Stimulated activated CD4-positive, alpha-beta T cell treated with anti-CD3 and anti-CD28 coated beads, Interleukin-2, amount 100 ng/mL, for 48 hours (primary cell): ENCODE data around the gene LRG1.

Experiments used
- DNase-seq, 2 donors: peaks; one replicate each; pipeline ENCODE4 v3.0.0-alpha.2; 2020

LRG1 gene

GRCh38 chr19:4506449-4507149, 33.2 kb downstream of the LRG1 start:
- no peak for DNase-seq

DNA sequence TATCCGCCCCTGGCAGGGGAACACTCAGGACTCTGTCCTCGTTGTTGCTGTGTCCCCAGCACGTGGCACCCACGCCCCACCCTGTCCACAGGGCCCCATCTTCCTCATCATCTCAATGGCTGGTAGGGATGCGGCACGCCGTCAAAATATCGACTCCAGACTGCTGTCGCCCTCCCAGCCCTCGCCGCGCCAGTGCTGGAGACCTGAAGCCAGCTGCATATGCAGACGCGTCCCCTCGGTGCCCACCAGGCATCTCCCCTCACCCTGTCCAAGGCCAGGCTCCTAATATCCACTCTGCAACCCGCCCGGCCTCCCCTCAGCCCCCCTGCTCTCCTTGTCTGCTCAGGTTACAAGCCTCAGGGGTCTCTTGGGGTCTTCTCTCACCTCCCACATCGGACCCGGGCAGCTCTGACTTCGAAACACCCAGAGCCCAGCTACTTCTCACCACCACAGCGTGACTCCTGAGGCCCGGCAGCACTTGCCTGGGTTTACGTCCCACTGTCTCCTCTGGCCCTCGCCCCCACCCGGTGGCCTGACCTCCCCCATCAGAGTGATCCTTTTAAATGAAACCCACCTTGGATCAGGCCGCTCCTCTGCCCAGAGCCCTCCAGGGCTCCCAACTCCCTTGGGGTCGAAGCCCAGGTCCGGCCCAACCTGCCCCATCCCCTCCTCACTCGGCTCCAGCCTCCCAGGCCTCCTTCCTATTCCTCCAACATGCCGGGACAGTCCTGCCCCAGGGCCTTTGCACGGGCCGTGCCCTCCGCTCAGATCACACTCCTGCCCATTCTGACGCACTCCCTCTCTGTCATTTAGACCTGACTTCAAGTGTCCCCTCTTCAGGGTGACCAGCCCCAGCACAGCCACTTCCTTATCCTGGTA, 34.0 kb downstream of the LRG1 start:
- no peak for DNase-seq

DNA sequence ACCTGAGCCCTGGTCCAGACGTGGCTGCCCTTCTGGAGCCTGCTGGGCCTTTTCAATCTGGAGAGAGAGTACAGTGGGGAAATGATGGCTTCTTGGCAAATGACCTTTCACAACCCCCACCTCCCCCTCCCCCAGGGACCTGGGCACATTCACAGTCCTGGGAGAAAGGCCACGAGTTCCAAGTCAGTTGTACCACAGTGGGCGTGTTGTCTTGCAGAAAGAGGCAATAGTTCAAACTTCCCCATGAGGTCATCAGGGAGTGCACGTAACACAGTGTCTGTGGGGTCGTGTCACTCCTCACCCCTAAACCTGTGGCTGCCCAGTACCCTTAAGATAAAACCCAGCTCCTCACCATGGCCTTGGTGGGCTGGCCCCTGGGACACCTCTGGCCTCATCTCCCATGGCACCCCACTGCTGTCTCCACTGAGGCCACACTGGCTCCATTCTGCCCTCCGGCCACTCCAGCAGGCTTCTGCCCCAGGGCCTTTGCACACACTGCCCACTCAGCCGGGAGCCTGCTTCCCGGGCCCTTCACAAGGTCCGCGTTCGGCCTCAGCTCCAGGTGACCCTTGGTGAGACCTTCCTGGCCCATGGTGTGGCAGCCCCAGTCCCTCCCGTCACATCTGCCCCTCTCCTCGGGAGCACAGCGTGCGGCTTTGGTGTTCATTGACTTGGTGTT, 34.8 kb downstream of the LRG1 start:
- DNase-seq: no peak

- no peak for DNase-seq
Observed at GRCh38 chr19:4504297-4504701, 35.5 kb downstream of the LRG1 start.

- no peak for DNase-seq
Observed at GRCh38 chr19:4503825-4504170, 36.0 kb downstream of the LRG1 start.

- DNase-seq: no peak
Observed at GRCh38 chr19:4503132-4503824, 36.6 kb downstream of the LRG1 start.

GRCh38 chr19:4502282-4503131, 37.3 kb downstream of the LRG1 start:
- no peak for DNase-seq

DNA sequence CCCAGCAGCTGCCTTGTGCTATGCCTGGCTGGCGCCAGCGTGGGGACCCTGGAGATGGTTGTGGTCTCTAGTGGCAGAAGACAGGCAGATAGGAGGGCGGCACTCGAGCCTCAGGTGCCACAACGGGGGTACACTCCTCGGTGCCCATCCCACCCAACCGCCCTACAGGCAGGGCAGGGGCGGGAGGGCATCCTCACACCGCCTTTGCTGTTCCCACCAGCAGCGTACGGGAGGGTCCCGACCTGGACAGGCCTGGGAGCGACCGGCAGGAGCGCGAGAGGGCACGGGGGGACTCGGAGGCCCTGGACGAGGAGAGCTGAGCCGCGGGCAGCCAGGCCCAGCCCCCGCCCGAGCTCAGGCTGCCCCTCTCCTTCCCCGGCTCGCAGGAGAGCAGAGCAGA, 38.1 kb downstream of the LRG1 start:
- no peak for DNase-seq

DNA sequence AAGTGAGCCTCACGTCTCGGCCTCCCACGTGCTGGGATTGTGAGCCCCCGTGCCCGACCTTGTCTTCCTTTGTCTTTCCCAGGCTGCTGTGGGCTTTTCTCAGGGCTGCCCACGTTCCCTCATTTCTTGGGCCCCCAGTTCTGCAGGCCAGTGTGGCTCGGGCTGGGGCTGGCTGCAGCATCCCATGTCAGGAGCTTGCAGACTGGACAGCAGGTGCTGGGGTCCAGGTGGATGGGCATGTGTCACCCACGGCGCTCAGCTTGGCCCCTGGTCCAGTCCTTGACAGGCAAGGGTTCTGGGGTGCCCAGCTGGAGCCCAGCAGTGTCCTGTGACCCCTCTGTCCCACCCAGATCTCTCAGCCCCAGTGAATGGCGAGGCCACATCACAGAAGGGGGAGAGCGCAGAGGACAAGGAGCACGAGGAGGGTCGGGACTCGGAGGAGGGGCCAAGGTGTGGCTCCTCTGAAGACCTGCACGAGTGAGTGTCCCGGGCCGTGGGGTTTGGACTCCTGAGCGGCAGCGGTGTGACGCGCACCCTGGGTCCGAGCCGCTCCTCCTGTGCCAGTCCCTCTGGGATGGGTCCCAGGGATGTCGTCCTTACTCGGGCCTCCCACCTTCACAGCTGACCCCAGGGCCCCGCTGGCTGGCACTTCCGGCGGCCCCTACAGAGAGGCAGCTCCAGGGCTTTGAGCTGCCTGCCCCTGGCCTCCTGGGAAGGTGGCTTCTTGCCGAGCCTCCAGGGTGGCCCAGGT, 38.8 kb downstream of the LRG1 start:
- DNase-seq: no peak

- DNase-seq: no peak
Observed at GRCh38 chr19:4499855-4500254, 40.0 kb downstream of the LRG1 start.

DNA sequence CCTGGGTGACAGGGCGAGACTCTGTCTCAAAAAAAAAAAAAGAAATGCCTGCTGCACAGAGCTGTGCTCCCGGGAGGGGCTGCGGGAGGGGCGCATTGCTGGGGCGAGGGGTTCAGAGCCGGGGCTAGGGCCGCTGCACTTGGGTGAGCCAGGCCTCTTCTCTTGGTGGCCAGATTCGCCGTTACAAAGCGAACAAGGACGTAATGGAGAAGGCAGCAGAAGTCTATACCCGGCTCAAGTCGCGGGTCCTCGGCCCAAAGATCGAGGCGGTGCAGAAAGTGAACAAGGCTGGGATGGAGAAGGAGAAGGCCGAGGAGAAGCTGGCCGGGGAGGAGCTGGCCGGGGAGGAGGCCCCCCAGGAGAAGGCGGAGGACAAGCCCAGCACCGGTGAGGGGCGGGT, 40.5 kb downstream of the LRG1 start:
- DNase-seq: no peak

DNA sequence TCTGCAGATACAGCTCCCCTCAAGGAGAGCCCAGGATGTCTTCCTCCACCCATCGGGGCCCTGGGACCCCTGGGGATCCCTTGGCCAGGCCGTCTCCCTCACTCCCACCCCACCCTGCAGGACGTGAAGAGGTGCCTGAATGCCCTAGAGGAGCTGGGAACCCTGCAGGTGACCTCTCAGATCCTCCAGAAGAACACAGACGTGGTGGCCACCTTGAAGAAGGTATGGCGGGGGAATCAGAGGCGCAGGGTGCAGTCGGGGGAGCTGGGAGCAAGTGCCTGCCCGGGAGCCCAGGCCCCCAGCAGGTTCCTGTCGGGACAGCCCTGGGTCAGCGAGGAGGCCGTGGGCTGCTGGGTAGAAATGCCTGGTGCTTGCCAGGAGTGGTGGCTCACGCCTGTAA, 41.1 kb downstream of the LRG1 start:
- DNase-seq: no peak

- no peak for DNase-seq
Observed at GRCh38 chr19:4497770-4498389, 42.0 kb downstream of the LRG1 start.

GRCh38 chr19:4496304-4496703, 43.5 kb downstream of the LRG1 start:
- no peak for DNase-seq

GRCh38 chr19:4495471-4495870, 44.4 kb downstream of the LRG1 start:
- DNase-seq: no peak

GRCh38 chr19:4494691-4495064, 45.2 kb downstream of the LRG1 start:
- DNase-seq: no peak

DNA sequence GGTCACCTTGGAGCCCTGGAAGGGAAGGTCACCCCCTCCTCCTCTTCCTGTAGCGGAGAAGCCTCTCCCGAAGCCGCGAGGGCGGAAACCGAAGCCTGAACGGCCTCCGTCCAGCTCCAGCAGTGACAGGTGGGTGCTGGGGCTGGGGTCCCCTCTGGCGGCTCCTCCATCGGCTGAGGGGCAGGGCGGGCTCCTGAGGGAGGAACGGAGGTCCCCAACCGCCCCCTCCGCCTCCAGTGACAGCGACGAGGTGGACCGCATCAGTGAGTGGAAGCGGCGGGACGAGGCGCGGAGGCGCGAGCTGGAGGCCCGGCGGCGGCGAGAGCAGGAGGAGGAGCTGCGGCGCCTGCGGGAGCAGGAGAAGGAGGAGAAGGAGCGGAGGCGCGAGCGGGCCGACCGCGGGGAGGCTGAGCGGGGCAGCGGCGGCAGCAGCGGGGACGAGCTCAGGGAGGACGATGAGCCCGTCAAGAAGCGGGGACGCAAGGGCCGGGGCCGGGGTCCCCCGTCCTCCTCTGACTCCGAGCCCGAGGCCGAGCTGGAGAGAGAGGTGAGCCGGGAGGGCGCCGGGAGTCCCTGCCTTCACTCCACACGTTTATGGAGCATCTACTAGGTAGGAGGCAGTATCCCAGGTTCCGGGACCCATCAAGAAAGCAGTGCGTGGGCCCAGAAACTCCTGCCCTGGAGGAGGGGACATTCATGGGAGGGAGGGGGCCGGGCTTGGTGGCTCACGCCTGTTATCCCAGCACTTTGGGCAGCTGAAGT, 45.7 kb downstream of the LRG1 start:
- DNase-seq: no peak

DNA sequence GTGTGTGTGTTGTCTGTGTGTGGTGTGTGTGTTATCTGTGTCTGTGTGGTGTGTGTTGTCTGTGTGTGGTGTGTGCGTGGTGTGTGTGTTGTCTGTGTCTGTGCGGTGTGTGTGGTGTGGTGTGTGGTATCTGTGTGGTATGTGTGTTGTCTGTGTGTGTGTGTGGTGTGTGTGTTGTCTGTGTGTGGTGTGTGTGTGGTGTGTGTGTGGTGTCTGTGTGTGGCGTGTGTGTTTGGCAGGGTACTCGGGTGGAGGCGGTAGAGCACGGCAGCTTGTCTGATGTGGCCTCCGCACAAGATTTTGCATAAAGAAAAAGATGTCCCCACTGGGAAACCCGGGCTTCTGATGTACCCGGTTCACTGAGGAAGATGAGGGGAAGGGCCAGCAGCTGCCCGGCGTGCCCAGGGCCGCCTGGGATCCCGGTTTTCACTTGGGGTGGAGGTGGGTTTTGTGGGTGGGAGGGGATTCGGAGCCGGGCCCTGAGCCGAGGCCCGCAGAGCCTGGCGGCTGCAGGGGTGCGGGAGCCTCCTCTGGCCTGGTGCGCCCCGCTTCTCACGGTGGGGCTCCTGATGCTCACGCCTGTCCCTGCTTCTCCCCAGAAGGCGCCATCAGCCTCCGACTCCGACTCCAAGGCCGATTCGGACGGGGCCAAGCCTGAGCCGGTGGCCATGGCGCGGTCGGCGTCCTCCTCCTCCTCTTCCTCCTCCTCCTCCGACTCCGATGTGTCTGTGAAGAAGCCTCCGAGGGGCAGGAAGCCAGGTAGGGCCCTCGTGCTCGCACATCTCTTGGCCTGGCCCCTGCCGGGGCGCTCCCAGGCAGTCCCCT, 46.5 kb downstream of the LRG1 start:
- DNase-seq: no peak

DNA sequence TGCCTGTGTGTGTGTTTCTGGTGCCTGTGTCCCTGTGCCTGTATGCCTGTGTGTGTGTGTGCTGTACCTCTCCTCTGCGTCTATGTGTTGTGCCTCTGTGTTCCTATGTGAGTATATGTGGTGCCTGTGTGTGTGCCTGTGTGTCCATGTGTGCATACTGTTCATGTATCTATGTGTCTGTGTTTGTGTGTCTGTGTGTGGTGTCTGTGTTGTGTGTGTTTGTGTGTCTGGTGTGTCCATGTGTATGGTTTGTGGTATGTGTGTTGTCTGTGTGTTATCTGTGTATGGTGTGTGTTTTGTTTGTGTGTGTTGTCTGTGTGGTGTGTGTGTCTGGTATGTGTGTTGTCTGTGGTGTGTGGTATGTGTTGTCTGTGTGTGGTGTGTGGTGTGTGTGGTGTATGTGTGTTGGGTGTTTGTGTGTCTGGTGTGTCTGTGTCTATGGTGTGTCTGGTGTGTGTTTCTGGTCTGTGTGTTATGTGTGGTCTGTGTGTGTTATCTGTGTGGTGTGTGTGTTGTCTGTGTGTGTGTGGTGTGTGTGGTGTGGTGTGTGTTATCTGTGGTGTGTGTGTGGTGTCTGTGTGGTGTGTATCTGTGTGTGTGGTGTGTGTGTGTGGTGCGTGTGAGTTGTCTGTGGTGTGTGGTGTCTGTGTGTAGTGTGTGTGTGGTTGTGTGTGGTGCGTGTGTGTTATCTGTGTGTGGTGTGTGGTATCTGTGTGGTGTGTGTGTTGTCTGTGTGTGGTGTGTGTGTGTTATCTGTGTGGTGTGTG, 47.3 kb downstream of the LRG1 start:
- no peak for DNase-seq
